GM18867 (cell line): Measurements from ENCODE around the gene GALP.
"Not testable (repeated sequence)": the region's sequence is repeated elsewhere in the genome, so short reads cannot be mapped to it uniquely, and the experiment has no call there.

Source experiments
- ATAC-seq: cut with Tn5 transposase; IDR thresholded peaks from one replicate; pipeline ENCODE4 v1.9.1; 2021; ENCODE audit warnings: mild to moderate bottlenecking, moderate library complexity; ENCODE audit not compliant: unreplicated experiment

Gene GALP

DNA sequence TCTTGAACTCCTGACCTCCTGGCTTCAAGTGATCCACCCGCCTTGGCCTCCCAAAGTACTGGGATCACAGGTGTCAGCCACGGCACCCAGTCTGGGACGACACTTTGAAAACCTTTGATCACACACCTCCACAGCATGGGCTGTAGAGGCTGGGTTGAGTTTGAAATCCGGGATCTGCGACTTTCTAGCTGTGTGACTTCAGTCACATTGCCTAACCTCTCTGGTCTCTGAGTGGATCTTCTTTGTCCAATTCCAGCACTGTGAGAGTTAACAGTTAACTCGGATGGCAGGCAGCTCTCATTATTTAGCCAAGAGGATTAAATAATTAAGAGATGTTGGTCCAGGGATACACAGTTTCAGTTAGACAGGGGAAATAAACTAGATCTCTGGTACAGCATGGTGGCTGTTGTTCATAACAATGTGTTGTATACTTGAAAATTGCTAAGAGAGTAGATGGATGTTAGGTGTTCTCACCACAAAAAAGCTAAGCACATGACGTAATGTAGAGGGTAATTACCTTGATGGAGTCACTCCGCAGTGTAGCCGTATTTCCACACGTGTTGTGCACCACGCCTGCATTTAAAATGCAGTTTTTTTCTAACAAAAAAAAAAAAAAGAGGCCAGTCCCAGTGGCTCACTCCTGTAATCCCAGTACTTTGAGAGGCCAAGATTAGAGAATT lies 1.9 kb downstream of the GALP start:
- no peak for ATAC-seq

- no peak for ATAC-seq
Observed at GRCh38 chr19:56189785-56190184, 14.0 kb downstream of the GALP start.

DNA sequence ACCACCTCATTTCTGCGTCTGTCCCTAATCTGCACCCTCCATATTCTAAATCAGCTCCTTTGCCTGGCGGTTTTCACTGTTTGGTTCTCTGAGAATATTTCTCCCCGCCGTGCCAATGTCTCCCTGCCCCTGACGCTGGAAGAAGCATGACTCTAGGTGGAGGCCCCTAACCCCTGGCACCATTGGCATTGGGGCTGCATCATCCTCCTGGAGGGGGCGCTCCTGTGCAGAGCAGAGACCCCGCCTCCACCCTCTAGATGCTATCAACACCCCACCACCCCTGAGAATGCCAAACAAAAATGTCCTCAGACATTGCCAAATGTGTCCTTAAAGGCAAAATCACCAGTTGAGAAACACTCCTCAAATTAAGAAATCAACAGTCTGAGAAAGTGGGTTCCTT lies 15.3 kb downstream of the GALP start:
- no peak for ATAC-seq

- ATAC-seq = no peak
Observed at GRCh38 chr19:56191711-56192110, 15.9 kb downstream of the GALP start.

- no peak for ATAC-seq
Observed at GRCh38 chr19:56193981-56194640, 18.3 kb downstream of the GALP start.

GRCh38 chr19:56197646-56198045 lies 21.8 kb downstream of the GALP start, which contains the start of gene ZSCAN5B:
ZSCAN5B (minus strand) TSS chr19:56197783; CDS start chr19:56193052, 4,731 bp downstream.
- ATAC-seq = not testable (repeated sequence)

DNA sequence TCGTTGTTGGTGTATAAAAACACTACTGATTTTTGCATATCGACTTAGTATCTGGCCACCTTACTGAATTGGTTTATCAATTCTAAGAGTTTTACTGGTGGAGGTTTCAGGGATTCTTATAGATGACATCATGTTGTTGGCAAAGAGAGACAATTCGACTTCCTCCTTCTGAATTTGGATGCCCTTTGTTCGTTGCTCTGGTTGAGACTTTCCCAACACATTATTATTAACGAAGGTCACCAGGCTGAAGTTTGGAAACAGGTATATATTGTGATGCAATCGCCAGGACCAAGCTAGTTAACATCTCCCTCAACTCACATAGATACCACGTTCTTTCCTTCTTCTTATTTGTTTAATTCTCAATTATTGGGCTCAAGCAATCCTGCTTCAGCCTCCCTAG lies 23.9 kb downstream of the GALP start:
- no peak for ATAC-seq

DNA sequence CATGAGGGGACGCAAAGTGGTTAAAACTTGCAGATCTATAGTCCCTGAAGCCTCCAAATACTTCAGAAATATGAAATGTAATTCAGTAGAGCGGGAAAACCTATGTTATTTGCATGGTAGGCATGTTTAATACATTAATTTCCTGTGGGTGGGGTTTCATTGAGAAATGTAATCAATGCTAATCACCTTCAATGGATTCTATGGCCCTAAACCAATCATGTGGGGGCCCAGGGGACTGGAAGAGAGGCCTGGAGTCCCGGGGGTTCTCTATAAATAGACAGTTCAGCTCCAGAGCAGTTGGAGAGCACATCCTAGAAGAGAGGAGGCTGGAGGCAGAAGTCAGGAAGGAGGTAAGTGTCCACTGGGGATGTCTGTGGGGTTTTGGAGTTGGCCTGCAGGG lies 26.2 kb downstream of the GALP start, which contains the start of gene ZSCAN5C:
Gene ZSCAN5C (plus strand): TSS at position 301 of the 400 bp plus-strand sequence. CDS start 3,641 bp downstream, outside the sequence.
- no peak for ATAC-seq

DNA sequence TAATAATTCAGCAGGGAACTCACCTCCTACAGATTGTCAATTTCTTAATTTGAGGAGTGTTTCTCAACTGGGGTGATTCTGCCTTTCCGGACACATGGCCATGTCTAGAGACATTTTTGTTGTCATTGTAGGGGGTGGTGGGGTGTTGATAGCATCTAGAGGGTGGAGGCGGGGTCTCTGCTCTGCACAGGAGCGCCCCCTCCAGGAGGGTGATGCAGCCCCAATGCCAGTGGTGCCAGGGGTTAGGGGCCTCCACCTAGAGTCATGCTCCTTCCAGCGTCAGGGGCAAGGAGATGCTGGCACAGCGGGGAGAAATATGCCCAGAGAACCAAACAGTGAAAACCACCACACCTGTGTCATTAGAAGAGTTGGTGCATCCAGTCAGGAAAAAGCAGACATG lies 31.8 kb downstream of the GALP start:
- not testable (repeated sequence) for ATAC-seq

DNA sequence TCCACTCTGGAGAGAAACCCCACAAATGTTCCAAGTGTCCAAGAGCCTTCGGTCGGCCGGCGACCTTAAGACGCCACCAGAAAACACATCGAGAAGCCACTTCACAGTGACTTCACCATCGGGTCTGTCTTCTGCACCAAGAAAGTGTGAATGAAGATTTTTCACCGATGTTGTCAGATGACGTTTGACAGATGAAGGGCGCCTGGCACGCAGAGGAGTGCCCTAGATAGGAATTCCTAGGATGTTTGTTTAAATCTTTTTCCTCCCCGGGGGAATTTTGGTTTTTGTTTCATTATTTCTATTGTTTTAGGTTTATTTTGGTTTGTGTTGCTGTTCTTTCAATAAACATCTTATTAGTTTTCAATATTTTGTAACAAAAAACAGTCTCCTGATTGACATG lies 33.3 kb downstream of the GALP start:
- no peak for ATAC-seq

GRCh38 chr19:56210036-56210435 lies 34.2 kb downstream of the GALP start:
- not testable (repeated sequence) for ATAC-seq

GRCh38 chr19:56211718-56212117 lies 35.9 kb downstream of the GALP start:
- no peak for ATAC-seq

- ATAC-seq = no peak
Observed at GRCh38 chr19:56217039-56217949, 41.5 kb downstream of the GALP start.

DNA sequence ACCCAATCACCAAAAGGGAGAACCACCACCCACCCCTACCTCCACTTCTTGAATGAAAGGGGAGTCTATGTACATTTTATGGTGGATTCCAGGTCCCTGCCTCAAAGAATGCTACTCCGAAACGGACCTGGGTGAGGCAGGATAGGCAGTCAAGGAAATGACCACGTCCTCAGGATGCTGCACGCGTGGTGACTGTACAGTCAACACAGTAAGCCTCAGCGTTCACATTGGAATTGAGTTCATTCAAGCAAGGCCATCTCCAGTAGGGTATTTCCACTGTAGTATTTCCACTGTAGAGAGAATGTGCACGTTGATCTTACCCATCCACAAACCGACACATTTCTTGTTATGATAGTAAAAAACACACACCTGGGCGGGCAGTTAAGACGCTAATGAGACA lies 43.2 kb downstream of the GALP start:
- ATAC-seq = no peak

DNA sequence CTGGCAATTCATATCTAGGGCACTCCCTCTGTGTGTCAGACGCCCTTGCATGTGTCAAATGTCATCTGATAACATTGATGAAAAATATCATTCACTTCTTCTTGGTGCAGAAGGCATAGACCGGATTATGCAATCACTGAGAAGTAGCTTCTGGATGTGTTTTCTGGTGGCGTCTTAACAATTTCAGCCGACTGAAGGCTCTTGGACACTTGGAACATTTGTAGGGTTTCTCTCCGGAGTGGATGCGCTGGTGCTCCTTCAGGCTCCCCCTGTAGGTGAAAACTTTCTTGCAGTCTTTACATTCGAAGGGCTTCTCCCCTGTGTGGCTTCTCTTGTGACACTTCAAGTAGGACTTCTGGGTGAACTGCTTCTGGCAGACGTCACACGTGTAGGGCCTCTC lies 45.6 kb downstream of the GALP start:
- ATAC-seq = not testable (repeated sequence)

GRCh38 chr19:56221851-56222250 lies 46.0 kb downstream of the GALP start:
- ATAC-seq = no peak

DNA sequence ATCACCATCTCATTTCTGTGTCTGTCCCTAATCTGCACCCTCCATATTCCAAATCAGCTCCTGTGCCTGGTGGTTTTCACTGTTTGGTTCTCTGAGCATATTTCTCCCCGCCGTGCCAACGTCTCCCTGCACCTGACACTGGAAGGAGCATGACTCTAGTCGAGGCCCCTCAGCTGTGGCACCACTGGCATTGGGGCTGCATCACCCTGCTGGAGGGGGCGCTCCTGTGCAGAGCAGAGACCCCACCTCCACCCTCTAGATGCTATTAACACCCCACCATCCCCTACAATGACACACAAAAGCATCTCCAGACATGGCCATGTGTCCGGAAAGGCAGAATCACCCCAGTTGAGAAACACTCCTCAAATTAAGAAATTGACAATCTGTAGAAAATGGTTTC lies 47.1 kb downstream of the GALP start:
- ATAC-seq = no peak

- no peak for ATAC-seq
Observed at GRCh38 chr19:56223481-56223880, 47.7 kb downstream of the GALP start.
